H9 (cell line): ENCODE measurements around the gene RNF220. TPM values are rescaled to one million over a fixed set of nuclear protein-coding genes. Genes with fewer than 3 reads are reported as not detected.

ENCODE experiments used
- DNase-seq: peaks from one replicate; pipeline ENCODE4 v3.0.0-alpha.2; 2017
- H2AFZ ChIP-seq: one replicate; pipeline ENCODE4 v1.6.1; 2013; ENCODE audit warnings: mild to moderate bottlenecking, low read length, control low read depth, moderate library complexity
- H2AK5ac ChIP-seq: 2 replicates; pipeline ENCODE4 v1.6.1; 2013; ENCODE audit warnings: low read length, control low read depth, mixed read lengths; ENCODE audit not compliant: insufficient read length
- H2BK120ac ChIP-seq: one replicate; pipeline ENCODE4 v1.6.1; 2013; ENCODE audit warnings: low read depth, mild to moderate bottlenecking, low read length, control low read depth, inconsistent platforms; ENCODE audit not compliant: poor library complexity, severe bottlenecking
- H2BK12ac ChIP-seq: 2 replicates; pipeline ENCODE4 v1.6.1; 2013; ENCODE audit warnings: low read length, control low read depth, mixed read lengths, low read depth; ENCODE audit not compliant: insufficient read length
- H2BK15ac ChIP-seq: 2 replicates; pipeline ENCODE4 v1.6.1; 2013; ENCODE audit warnings: low read depth, low read length, control low read depth
- H2BK20ac ChIP-seq: one replicate; pipeline ENCODE4 v1.6.1; 2013; ENCODE audit warnings: low read depth, mild to moderate bottlenecking, low read length, control low read depth, inconsistent platforms; ENCODE audit not compliant: poor library complexity, severe bottlenecking
- H2BK5ac ChIP-seq: 2 replicates; pipeline ENCODE4 v1.6.1; 2013; ENCODE audit warnings: low read length, control low read depth, mixed read lengths; ENCODE audit not compliant: insufficient read length
- H3K14ac ChIP-seq: 2 replicates; pipeline ENCODE4 v1.6.1; 2013; ENCODE audit warnings: low read length, control low read depth; ENCODE audit not compliant: insufficient read depth
- H3K18ac ChIP-seq: 2 replicates; pipeline ENCODE4 v1.6.1; 2013; ENCODE audit warnings: low read depth, mild to moderate bottlenecking, mixed read lengths, low read length, control low read depth; ENCODE audit not compliant: insufficient read length
- H3K23ac ChIP-seq: 2 replicates; pipeline ENCODE4 v1.6.1; 2013; ENCODE audit warnings: low read length, control low read depth, mixed read lengths, low read depth; ENCODE audit not compliant: insufficient read length
- H3K23me2 ChIP-seq: 2 replicates; pipeline ENCODE4 v1.6.1; 2013; ENCODE audit warnings: low read depth, mild to moderate bottlenecking, mixed read lengths, low read length, control low read depth; ENCODE audit not compliant: insufficient read length, poor library complexity, severe bottlenecking
- H3K27ac ChIP-seq: 2 replicates; pipeline ENCODE4 v1.5.1; 2013; ENCODE audit warnings: low read length, control low read depth, mixed read lengths, low read depth; ENCODE audit not compliant: insufficient read length
- H3K27me3 ChIP-seq: 2 replicates; pipeline ENCODE4 v1.6.1; 2013; ENCODE audit warnings: low read length, control low read depth, inconsistent platforms; ENCODE audit not compliant: insufficient read depth
- H3K4ac ChIP-seq: 2 replicates; pipeline ENCODE4 v1.6.1; 2013; ENCODE audit warnings: low read depth, mild to moderate bottlenecking, control low read depth, inconsistent platforms, low read length, moderate library complexity
- H3K4me1 ChIP-seq: 2 replicates; pipeline ENCODE4 v1.6.1; 2013; ENCODE audit warnings: low read length, control low read depth, inconsistent platforms; ENCODE audit not compliant: insufficient read depth
- H3K4me2 ChIP-seq: 2 replicates; pipeline ENCODE4 v1.6.1; 2013; ENCODE audit warnings: low read length, control low read depth, mixed read lengths; ENCODE audit not compliant: insufficient read length, insufficient read depth
- H3K56ac ChIP-seq: 2 replicates; pipeline ENCODE4 v1.6.1; 2013; ENCODE audit warnings: low read depth, mild to moderate bottlenecking, mixed read lengths, low read length, control low read depth; ENCODE audit not compliant: insufficient read length
- H3K79me1 ChIP-seq: 2 replicates; pipeline ENCODE4 v1.6.1; 2013; ENCODE audit warnings: low read depth, mild to moderate bottlenecking, moderate library complexity, low read length, control low read depth, inconsistent platforms; ENCODE audit not compliant: insufficient read depth, poor library complexity, severe bottlenecking
- H3K79me2 ChIP-seq: 2 replicates; pipeline ENCODE4 v1.6.1; 2013; ENCODE audit warnings: low read length, control low read depth, inconsistent platforms; ENCODE audit not compliant: insufficient read depth
- H3K9ac ChIP-seq: 2 replicates; pipeline ENCODE4 v1.6.1; 2013; ENCODE audit warnings: low read length, control low read depth, mixed read lengths; ENCODE audit not compliant: insufficient read length; ENCODE audit errors: extremely low read depth
- H3K9me3 ChIP-seq: one replicate; pipeline ENCODE4 v1.6.1; 2013; ENCODE audit warnings: low read depth, low read length, inconsistent platforms; ENCODE audit not compliant: control insufficient read depth
- H3T11ph ChIP-seq: one replicate; pipeline ENCODE4 v1.6.1; 2013; ENCODE audit warnings: mild to moderate bottlenecking, low read length, control low read depth, inconsistent platforms
- H4K20me1 ChIP-seq: one replicate; pipeline ENCODE4 v1.6.1; 2013; ENCODE audit not compliant: control insufficient read depth, insufficient read length, insufficient read depth
- H4K5ac ChIP-seq: 2 replicates; pipeline ENCODE4 v1.6.1; 2013; ENCODE audit warnings: low read depth, mild to moderate bottlenecking, mixed read lengths, low read length, control low read depth; ENCODE audit not compliant: insufficient read length
- H4K8ac ChIP-seq: replicated peaks from 2 replicates; pipeline ENCODE4 v1.6.1; 2013; ENCODE audit warnings: low read length, control low read depth, mixed read lengths, low read depth; ENCODE audit not compliant: insufficient read length
- H4K91ac ChIP-seq: 2 replicates; pipeline ENCODE4 v1.6.1; 2013; ENCODE audit warnings: low read depth, mild to moderate bottlenecking, moderate library complexity, mixed read lengths, low read length, control low read depth; ENCODE audit not compliant: insufficient read length
- H3K27ac Mint-ChIP-seq, 3 experiments: 2 replicates in 2 of 3; 3 replicates in 1 of 3; pipeline ENCODE4 v1.8.0; 2020 to 2021; ENCODE audit warnings: mixed read lengths in 3 of 3, mild to moderate bottlenecking in 1 of 3, moderate library complexity in 1 of 3
- H3K27me3 Mint-ChIP-seq: 2 replicates; pipeline ENCODE4 v1.8.0; 2021; ENCODE audit warnings: low read depth, mild to moderate bottlenecking, moderate library complexity, mixed read lengths
- H3K36me3 Mint-ChIP-seq, 3 experiments: 2 replicates in 2 of 3; 3 replicates in 1 of 3; pipeline ENCODE4 v1.8.0; 2020 to 2021; ENCODE audit warnings: low read depth in 3 of 3, mixed read lengths in 3 of 3; ENCODE audit not compliant: insufficient read depth in 1 of 3
- H3K4me1 Mint-ChIP-seq, 2 experiments: 2 replicates each; pipeline ENCODE4 v1.8.0; 2020; ENCODE audit warnings: mixed read lengths in 2 of 2
- H3K4me3 Mint-ChIP-seq, 2 experiments: 2 replicates in 1 of 2; 3 replicates in 1 of 2; pipeline ENCODE4 v1.8.0; 2020 to 2021; ENCODE audit warnings: mild to moderate bottlenecking in 2 of 2, mixed read lengths in 2 of 2, moderate library complexity in 1 of 2
- H3K9me3 Mint-ChIP-seq, 2 experiments: 2 replicates in 1 of 2; 3 replicates in 1 of 2; pipeline ENCODE4 v1.8.0; 2020; ENCODE audit warnings: mild to moderate bottlenecking in 2 of 2, mixed read lengths in 2 of 2, moderate library complexity in 1 of 2
- WGBS: extraction: QIAGEN DNeasy Blood & Tissue Kit; methylation state at CpG from one replicate; pipeline ENCODE4 v1.1.7; 2013; ENCODE audit warnings: missing lambda C conversion rate, low lambda C conversion rate, mixed read lengths; ENCODE audit not compliant: insufficient read length; ENCODE audit errors: extremely low coverage; 5-methylcytosine and 5-hydroxymethylcytosine counted together
- total RNA-seq: library from RNA; stranded (reverse); gene quantifications from 2 replicates; pipeline ENCODE4 v1.2.1, GENCODE V29; 2021
- TF ChIP-seq, protein P1 (sequence below): fragments of 200-600 bp; sonication (generic); conservative IDR thresholded peaks from 3 replicates; pipeline ENCODE4 v1.8.0; 2021; ENCODE audit warnings: antibody characterized with exemption, mild to moderate bottlenecking

Gene RNF220
- total RNA-seq, 1 experiment from 2014 or later = 109 TPM

DNA sequence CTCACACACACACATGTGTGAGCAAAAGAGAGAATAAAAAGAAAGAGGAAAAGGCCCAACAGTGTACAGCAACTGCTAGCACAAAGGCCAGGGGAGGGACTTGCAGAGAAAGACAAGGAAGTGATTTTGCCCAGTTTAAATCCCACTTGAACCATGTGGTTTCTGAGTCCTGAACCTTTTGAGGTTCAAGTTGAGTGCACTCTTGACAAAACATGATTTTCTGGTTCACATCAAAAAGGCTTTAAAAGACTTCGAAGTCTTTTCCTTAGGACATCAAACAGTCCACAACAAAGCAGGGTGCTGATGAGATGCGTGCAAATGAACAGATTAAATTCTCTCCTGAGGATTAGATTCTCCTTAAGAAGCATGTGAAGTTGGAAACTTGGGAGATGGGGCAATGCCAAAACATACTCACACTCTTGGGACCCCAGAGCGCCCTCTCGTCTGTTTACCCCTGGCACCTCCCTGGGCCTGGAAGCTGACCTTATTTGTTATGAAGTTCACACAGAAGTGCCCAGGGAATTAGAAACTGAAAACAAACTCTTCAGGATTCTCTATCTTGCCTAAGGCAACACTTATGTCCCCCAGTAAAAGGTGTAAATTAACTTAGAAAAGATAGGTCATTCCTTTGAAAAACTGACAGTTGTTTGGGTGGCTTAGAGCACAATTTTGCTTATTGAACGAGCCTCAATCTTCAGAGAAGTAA is 31.5 kb downstream of the RNF220 start:
- H4K20me1 ChIP-seq = no peaks in the 10 kb centered on the region
- no peak overlapping the region for H2BK5ac ChIP-seq
- H4K91ac ChIP-seq = no peak overlapping the region
- H3K4me2 ChIP-seq = no peak overlapping the region
- no peak for DNase-seq
- no peak overlapping the region for H3K4ac ChIP-seq
- H2BK120ac ChIP-seq = no peak overlapping the region
- H2BK15ac ChIP-seq = no peak overlapping the region
- H3K9ac ChIP-seq = no peak overlapping the region
- no peak overlapping the region for H4K8ac ChIP-seq
- no peaks in the 10 kb centered on the region for H3K27me3 ChIP-seq
- Mint-ChIP-seq H3K4me3 (no peak overlapping the region), H3K4me1 (peaks cover 26 to 37% of the 10 kb centered on the region in 2 experiments), H3K27ac (peak overlapping the region; percentile 10 to 84 (median 26); a peak in 3 of 7 replicates), H3K36me3 (peaks cover 0 to 4% (median 4%) of the 10 kb centered on the region in 3 experiments; a peak in 1 of 7 replicates), H3K9me3 (no peaks in the 10 kb centered on the region; a peak in 1 of 5 replicates), H3K27me3 (peaks cover 2% of the 10 kb centered on the region)
- H3K23me2 ChIP-seq = no peaks in the 10 kb centered on the region
- no peak overlapping the region for H2AFZ ChIP-seq
- H3K23ac ChIP-seq = no peak overlapping the region
- no peaks in the 10 kb centered on the region for H3K79me2 ChIP-seq
- H3K18ac ChIP-seq = no peak overlapping the region
- no peaks in the 10 kb centered on the region for H3K9me3 ChIP-seq
- no peak overlapping the region for H2BK12ac ChIP-seq
- no peaks in the 10 kb centered on the region for H3K79me1 ChIP-seq
- H3K56ac ChIP-seq = no peak overlapping the region
- H3T11ph ChIP-seq = no peak overlapping the region
- H3K27ac ChIP-seq = no peak overlapping the region
- no peak overlapping the region for H2AK5ac ChIP-seq
- no peak overlapping the region for H2BK20ac ChIP-seq
- no peak overlapping the region for H4K5ac ChIP-seq
- H3K4me1 ChIP-seq = peaks cover 8% of the 10 kb centered on the region; the same call in 1 of the 2 replicates
- TF ChIP-seq, protein P1, sequence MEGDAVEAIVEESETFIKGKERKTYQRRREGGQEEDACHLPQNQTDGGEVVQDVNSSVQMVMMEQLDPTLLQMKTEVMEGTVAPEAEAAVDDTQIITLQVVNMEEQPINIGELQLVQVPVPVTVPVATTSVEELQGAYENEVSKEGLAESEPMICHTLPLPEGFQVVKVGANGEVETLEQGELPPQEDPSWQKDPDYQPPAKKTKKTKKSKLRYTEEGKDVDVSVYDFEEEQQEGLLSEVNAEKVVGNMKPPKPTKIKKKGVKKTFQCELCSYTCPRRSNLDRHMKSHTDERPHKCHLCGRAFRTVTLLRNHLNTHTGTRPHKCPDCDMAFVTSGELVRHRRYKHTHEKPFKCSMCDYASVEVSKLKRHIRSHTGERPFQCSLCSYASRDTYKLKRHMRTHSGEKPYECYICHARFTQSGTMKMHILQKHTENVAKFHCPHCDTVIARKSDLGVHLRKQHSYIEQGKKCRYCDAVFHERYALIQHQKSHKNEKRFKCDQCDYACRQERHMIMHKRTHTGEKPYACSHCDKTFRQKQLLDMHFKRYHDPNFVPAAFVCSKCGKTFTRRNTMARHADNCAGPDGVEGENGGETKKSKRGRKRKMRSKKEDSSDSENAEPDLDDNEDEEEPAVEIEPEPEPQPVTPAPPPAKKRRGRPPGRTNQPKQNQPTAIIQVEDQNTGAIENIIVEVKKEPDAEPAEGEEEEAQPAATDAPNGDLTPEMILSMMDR = no peak
- no peak overlapping the region for H3K14ac ChIP-seq
- no CpG with 5 or more reads among the region's 5 CpGs for WGBS
